IMR-90 (cell line): ENCODE results near the gene NXPE1.

Experiments used
- CTCF ChIP-seq: conservative IDR thresholded peaks from 2 replicates; pipeline ENCODE4 v1.5.1; 2012; ENCODE audit warnings: mild to moderate bottlenecking, low read depth, low read length, improper control_type of control experiment
- NFE2L2 ChIP-seq: fragments of 150-350 bp; IDR thresholded peaks from 2 replicates; pipeline ENCODE4 v1.6.1; 2016; ENCODE audit warnings: low read depth, mild to moderate bottlenecking, low read length
- POLR2A ChIP-seq: IDR thresholded peaks from 2 replicates; pipeline ENCODE4 v1.6.1; 2012; ENCODE audit warnings: mild to moderate bottlenecking, low read depth, low read length
- RCOR1 ChIP-seq: IDR thresholded peaks from 2 replicates; pipeline ENCODE4 v1.6.1; 2012; ENCODE audit warnings: mild to moderate bottlenecking, low read length, improper control_type of control experiment; ENCODE audit not compliant: insufficient replicate concordance
- USF2 ChIP-seq: fragments of 150-350 bp; IDR thresholded peaks from 2 replicates; pipeline ENCODE4 v1.6.1; 2017; ENCODE audit warnings: mild to moderate bottlenecking, antibody characterized with exemption, low read length, low read depth

- TF ChIP-seq CTCF: no peak
- TF ChIP-seq POLR2A: no peak
- no peak for TF ChIP-seq NFE2L2
- no peak for TF ChIP-seq USF2
- no peak for TF ChIP-seq RCOR1
Measured at GRCh38 chr11:114569801-114570200, 10.1 kb upstream of the NXPE1 start.
